Keratinocyte (primary cell): Measurements from ENCODE around the gene IFT122. TPM values are rescaled to one million over a fixed set of nuclear protein-coding genes. Genes with fewer than 3 reads are reported as not detected.

Source experiments
- DNase-seq: peaks from one replicate; pipeline ENCODE4 v3.0.0-alpha.2; 2011; ENCODE audit warnings: low read depth, missing footprints, low spot score
- FAIRE-seq: peaks from 2 replicates; lab custom pipeline; 2011; peaks lifted over from hg19 to GRCh38; lab: Jason Lieb, UNC
- H2AFZ ChIP-seq: 2 replicates; pipeline ENCODE4 v1.6.0; 2012; ENCODE audit warnings: low read length, control low read depth, inconsistent platforms; ENCODE audit not compliant: control insufficient read depth
- H3K27ac ChIP-seq: 2 replicates; pipeline ENCODE4 v1.5.1; 2011; ENCODE audit warnings: low read length; ENCODE audit not compliant: control insufficient read depth, insufficient read depth
- H3K27me3 ChIP-seq: 3 replicates; pipeline ENCODE4 v1.6.0; 2011; ENCODE audit warnings: low read length; ENCODE audit not compliant: control insufficient read depth, insufficient read depth; ENCODE audit errors: extremely low read depth
- H3K36me3 ChIP-seq, 2 experiments: 2 replicates in 1 of 2; 3 replicates in 1 of 2; pipeline ENCODE4 v1.5.1; 2011; ENCODE audit warnings: low read length in 2 of 2, mild to moderate bottlenecking in 1 of 2; ENCODE audit not compliant: control insufficient read depth in 2 of 2, insufficient read depth in 2 of 2; ENCODE audit errors: extremely low read depth in 1 of 2
- H3K4me1 ChIP-seq: 3 replicates; pipeline ENCODE4 v1.5.1; 2011; ENCODE audit warnings: low read length; ENCODE audit not compliant: control insufficient read depth, insufficient read depth; ENCODE audit errors: extremely low read depth
- H3K4me2 ChIP-seq: 3 replicates; pipeline ENCODE4 v1.6.0; 2011; ENCODE audit warnings: low read depth, low read length; ENCODE audit not compliant: control insufficient read depth, insufficient read depth; ENCODE audit errors: extremely low read depth
- H3K4me3 ChIP-seq, 3 experiments: fragments of 200-600 bp in 1 of 3; sonication (generic) in 1 of 3; 2 replicates in 2 of 3; 3 replicates in 1 of 3; pipeline ENCODE4 v1.5.1; 2011 to 2016; ENCODE audit warnings: low read length in 3 of 3, mild to moderate bottlenecking in 3 of 3, control low read depth in 2 of 3, inconsistent platforms in 1 of 3, low read depth in 1 of 3, mixed read lengths in 1 of 3, mixed run types in 1 of 3, moderate library complexity in 1 of 3; ENCODE audit not compliant: control insufficient read depth in 2 of 3, insufficient read depth in 2 of 3; ENCODE audit errors: extremely low read depth in 1 of 3
- H3K79me2 ChIP-seq: 2 replicates; pipeline ENCODE4 v1.6.0; 2012; ENCODE audit warnings: low read length; ENCODE audit not compliant: control insufficient read depth, insufficient read depth
- H3K9ac ChIP-seq: 3 replicates; pipeline ENCODE4 v1.6.0; 2011; ENCODE audit warnings: low read length; ENCODE audit not compliant: control insufficient read depth, insufficient read depth; ENCODE audit errors: extremely low read depth
- H3K9me1 ChIP-seq: 3 replicates; pipeline ENCODE4 v1.6.0; 2011; ENCODE audit warnings: low read length; ENCODE audit not compliant: control insufficient read depth, insufficient read depth; ENCODE audit errors: extremely low read depth
- H3K9me3 ChIP-seq: 2 replicates; pipeline ENCODE4 v1.5.1; 2012; ENCODE audit warnings: low read depth, low read length; ENCODE audit not compliant: control insufficient read depth
- H4K20me1 ChIP-seq: 3 replicates; pipeline ENCODE4 v1.6.0; 2011; ENCODE audit warnings: low read length; ENCODE audit not compliant: control insufficient read depth, insufficient read depth; ENCODE audit errors: extremely low read depth
- CTCF ChIP-seq, 3 experiments: IDR thresholded peaks in 1 of 3; conservative IDR thresholded peaks in 1 of 3; optimal IDR thresholded peaks in 1 of 3; 2 replicates in 2 of 3; 3 replicates in 1 of 3; pipeline versions ENCODE3 to v1.5.1; 2011; ENCODE audit warnings: low read length in 3 of 3, mild to moderate bottlenecking in 3 of 3, moderate library complexity in 2 of 3, control low read depth in 1 of 3, inconsistent platforms in 1 of 3; ENCODE audit not compliant: insufficient read depth in 2 of 3; ENCODE audit errors: extremely low read depth in 1 of 3
- EZH2 ChIP-seq: IDR thresholded peaks from one replicate; pipeline ENCODE4 v1.6.1; 2012; ENCODE audit warnings: inconsistent platforms, mild to moderate bottlenecking, low read length, moderate library complexity
- dilution Hi-C: fragments of 300-500 bp; cut with MboI; formaldehyde crosslinking; loops from one replicate; pipeline ENCODE4 v1.7.0; 2020; ENCODE audit warnings: low sequenced_read_pairs; ENCODE audit not compliant: extremely low pct_ligation_motif_present
- polyA plus RNA-seq, 5 experiments: library from polyadenylated mRNA; depleted of rRNA in 3 of 5; stranded (reverse) in 3 of 5; stranded (forward) in 1 of 5; unstranded in 1 of 5; fragments of >200 nt; gene quantifications; 1 replicate in 1 of 5; 2 replicates in 3 of 5; 3 replicates in 1 of 5; pipeline versions ENCODE4 v1.2.1 to v1.2.3, GENCODE V29; 2011 to 2012; ENCODE audit warnings: missing spikeins in 2 of 5, low read depth in 1 of 5, low replicate concordance in 1 of 5

IFT122 gene
- polyA plus RNA-seq, 1 donor (not counting 4 experiments of a cell fraction or from before 2014, with no cell fraction given), result 7.1 TPM

GRCh38 chr3:129562803-129563202 is 122.8 kb downstream of the IFT122 start:
- peaks cover 2% of the 10 kb centered on the region for H3K27me3 ChIP-seq
- no peaks in the 10 kb centered on the region for H4K20me1 ChIP-seq
- H3K9me3 ChIP-seq, result no peaks in the 10 kb centered on the region
- no peak overlapping the region for H2AFZ ChIP-seq
- no peak for DNase-seq
- H3K4me2 ChIP-seq, result no peak overlapping the region
- H3K36me3 ChIP-seq, result no peaks in the 10 kb centered on the region
- H3K9ac ChIP-seq, result no peak overlapping the region
- no peak overlapping the region for H3K4me3 ChIP-seq
- H3K27ac ChIP-seq, result no peak overlapping the region
- H3K4me1 ChIP-seq, result no peaks in the 10 kb centered on the region
- dilution Hi-C loops, result no loop called here
- no peak for FAIRE-seq
- TF ChIP-seq CTCF (optimal IDR thresholded peaks at IDR 0.05 in 1 of 3, IDR thresholded peaks at IDR 0.05 in 1 of 3, conservative IDR thresholded peaks at IDR 0.05 in 1 of 3; ENCODE audit: extremely low read depth in 1 of 3, insufficient read depth in 2 of 3, low read length in 3 of 3) (no peak), EZH2 (no peak)
- no peaks in the 10 kb centered on the region for H3K79me2 ChIP-seq
- no peaks in the 10 kb centered on the region for H3K9me1 ChIP-seq

GRCh38 chr3:129563332-129563731 is 123.3 kb downstream of the IFT122 start:
- H3K27ac ChIP-seq, result no peak overlapping the region
- dilution Hi-C loops, result no loop called here
- no peak overlapping the region for H2AFZ ChIP-seq
- no peaks in the 10 kb centered on the region for H3K36me3 ChIP-seq
- no peaks in the 10 kb centered on the region for H3K79me2 ChIP-seq
- H3K9ac ChIP-seq, result no peak overlapping the region
- no peaks in the 10 kb centered on the region for H3K27me3 ChIP-seq
- no peak overlapping the region for H3K4me2 ChIP-seq
- DNase-seq, result no peak
- no peaks in the 10 kb centered on the region for H4K20me1 ChIP-seq
- no peaks in the 10 kb centered on the region for H3K9me1 ChIP-seq
- no peak for FAIRE-seq
- TF ChIP-seq CTCF (optimal IDR thresholded peaks at IDR 0.05 in 1 of 3, IDR thresholded peaks at IDR 0.05 in 1 of 3, conservative IDR thresholded peaks at IDR 0.05 in 1 of 3; ENCODE audit: extremely low read depth in 1 of 3, insufficient read depth in 2 of 3, low read length in 3 of 3) (no peak), EZH2 (no peak)
- H3K9me3 ChIP-seq, result no peaks in the 10 kb centered on the region
- H3K4me1 ChIP-seq, result no peaks in the 10 kb centered on the region
- H3K4me3 ChIP-seq, result no peak overlapping the region
